ENCODE results near the gene CHST15.
A peak's percentile ranks its signal among the peaks of the same experiment; 100 is the strongest.

The CHST15 gene, protein sequence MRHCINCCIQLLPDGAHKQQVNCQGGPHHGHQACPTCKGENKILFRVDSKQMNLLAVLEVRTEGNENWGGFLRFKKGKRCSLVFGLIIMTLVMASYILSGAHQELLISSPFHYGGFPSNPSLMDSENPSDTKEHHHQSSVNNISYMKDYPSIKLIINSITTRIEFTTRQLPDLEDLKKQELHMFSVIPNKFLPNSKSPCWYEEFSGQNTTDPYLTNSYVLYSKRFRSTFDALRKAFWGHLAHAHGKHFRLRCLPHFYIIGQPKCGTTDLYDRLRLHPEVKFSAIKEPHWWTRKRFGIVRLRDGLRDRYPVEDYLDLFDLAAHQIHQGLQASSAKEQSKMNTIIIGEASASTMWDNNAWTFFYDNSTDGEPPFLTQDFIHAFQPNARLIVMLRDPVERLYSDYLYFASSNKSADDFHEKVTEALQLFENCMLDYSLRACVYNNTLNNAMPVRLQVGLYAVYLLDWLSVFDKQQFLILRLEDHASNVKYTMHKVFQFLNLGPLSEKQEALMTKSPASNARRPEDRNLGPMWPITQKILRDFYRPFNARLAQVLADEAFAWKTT

DNA sequence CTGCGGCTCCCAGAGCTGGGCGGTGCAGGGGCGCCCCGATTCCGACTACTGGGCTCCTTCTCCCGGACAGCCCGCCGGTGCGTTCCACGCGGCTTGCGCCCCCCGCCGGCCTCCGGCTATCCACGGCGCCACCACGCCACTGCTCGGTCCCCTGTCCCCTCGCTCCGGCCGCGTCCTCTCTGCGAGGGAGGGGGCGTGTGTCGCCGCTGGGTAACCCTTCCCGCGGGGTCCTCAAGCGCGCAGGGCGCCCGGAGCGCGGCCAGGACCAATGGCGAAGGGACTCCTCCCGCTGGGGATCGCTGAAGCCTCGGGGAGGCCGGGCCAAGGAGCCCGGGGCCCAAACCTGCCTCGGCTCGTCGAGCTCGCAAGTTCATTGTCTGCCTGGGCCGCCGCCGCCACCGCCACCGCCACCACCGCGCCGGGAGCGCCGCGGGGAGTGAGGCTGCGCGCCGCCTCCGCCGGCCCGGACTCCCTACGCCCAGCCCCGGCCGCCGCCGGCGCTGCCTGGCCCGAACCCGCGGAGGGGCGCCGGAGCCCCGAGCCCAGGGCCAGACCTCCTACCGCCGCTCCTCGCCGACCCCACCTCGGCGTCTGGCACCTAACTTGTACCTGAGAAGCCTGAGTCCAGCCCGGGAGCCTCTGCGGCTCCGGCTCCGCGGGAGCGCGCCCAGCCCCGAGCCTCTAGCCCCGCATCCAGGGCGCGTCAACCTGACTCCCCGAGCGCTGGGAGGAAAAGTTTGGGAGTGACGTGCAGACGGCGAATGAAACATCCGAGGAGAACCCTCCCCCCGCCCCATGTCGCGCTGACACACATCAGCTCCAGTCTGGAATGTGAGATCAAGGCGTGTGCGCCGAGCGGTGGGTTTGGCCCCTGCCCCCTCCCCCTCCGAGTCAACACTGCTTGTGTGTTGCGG, at the start of gene CHST15:
CHST15 (minus strand) TSS at position 739 of the 914 bp plus-strand sequence. CDS start 47,386 bp downstream, outside the sequence.
- DNase-seq, result peak in 32 of 51 donors; percentile 14 to 79 (median 50)

DNA sequence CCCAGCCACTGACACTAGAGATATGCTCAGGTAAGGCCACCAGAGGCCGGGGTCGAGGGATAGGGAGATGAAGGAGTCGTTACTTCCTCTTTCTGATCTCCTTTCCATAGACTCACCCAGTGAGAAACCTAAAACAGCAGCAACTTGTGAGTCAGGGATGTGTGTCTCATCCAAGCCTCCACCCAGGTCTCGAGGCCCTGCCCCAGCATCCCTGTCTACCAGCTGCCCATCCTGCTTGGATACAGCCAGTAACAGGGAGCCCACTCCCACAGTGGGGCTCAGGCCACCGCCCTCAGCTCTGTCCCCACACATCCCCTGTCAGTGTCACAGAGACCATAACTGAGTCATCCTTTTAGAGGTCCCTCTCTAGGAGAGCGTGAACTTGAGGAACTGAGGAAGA, 49.6 kb upstream of the CHST15 start:
- DNase-seq, result no peak

DNA sequence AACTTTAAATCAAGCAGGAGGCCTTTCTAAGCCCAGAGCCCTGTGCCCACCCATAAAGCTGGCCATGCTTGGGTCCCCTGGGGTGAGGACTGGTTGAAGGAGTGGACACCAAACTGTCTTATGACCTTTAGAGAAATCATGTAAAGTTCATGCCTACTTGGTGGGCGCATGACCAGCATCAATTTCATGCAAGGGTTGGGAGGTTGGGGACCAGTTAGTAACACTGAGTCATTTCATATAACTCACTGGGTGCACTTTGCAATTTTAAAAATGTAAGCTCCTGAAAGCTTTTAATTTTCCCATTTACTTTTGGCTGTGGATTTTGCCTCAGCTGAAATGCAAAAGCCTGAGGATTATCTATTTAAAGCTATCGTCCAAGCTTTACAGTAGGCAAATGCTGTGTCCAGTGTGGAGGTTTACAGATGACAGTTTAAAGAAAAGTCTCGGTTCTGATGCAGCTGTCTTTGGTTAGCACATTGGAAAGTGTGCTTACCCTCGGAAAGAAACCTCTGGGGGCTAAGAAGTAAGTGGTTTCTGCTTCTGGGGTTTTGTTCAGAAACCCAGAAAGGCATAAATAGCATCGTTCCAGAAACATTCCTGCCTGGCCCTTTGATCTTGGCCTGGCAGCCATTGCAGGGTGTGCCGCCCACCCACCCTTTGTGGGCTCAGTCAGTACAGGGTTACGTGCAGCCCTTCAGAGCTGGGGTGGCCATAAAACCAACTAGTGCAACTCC, 48.8 kb upstream of the CHST15 start:
- DNase-seq, result no peak

DNA sequence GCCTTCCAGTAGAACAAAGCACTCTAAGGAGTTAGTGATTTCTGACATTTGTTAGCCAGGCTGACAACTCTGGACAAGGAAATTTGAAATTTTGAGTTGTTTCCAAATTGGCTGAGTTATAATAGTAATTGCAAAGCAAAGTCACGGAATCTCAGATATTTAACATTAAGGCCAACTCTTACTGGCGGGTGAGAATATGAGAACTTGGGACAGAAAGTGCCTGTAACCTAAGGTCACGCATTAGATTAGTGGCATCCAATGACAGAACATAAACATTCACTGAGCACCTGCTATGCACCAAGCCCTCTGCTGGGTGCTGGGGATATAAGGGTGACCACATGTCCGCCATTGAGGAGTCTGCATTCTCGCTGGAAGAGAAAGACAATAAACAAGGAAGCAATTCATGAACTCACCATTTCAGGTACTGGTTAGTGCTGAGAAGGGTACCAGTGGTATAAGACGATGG, 45.5 kb upstream of the CHST15 start:
- DNase-seq, result no peak

DNA sequence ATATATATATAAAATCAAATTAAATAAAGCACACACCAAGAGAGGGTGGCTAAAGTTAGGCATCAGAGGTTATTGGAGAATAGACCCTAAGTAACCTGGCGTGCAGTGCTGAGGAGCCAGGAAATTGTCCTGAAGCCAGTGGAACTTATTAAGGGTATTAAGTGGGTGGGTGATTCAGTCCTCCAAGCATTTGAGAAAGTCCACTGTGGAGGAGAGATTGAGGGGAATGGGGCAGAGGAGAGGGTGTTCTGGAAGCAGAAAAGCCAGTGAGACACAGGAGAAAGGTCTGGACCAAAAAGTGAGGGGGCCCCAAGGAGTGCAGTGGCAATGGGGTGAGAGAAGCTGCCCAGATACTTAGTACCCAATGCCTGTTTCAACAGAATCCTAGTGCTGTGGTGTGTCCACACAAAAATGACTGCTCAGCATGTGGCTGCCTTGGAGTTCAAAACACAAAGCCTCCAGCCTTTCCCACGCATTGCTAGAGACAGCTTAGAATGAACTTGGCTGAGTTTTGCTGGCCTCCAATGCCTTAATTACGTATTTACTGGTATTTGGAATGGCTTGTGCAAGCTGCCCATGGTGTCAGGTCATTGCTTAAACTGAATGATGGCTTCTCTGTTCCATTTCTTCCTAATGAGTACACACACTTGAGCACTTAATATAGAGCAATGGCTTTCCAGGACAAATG, 44.9 kb upstream of the CHST15 start:
- DNase-seq, result peak in 26 of 51 donors; percentile 11 to 82 (median 50)

DNA sequence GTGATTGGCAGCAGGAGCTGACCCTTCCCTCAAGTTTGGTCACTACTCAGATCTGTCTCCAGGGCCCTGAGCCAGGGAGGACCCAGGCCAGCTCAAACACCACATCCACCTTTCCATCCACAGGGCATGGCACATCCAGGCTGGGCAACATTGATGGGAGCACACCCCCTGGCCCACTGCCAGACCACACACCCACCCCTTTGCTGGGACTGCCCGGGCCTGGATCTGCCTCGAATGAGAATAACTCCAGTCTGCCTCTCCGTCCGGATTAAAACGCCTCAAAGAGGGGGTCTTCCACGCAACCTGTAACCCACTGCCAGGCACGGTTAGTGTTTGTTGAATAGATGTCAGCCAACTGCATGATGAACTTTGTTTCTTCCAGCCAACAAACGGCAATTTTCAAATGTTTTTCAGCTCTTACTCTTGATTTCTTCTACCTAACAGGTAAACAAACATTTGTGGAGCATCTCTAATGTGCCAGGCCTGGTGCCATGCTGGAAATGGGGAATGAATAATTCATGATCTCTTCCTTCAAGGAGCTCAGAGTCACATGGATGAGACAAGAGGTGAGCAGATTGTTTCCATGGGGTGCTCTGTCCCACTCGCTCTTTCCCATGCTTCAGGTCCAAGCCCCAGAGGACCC, 41.0 kb upstream of the CHST15 start:
- DNase-seq, result peak in 2 of 51 donors; percentile 7 to 11

DNA sequence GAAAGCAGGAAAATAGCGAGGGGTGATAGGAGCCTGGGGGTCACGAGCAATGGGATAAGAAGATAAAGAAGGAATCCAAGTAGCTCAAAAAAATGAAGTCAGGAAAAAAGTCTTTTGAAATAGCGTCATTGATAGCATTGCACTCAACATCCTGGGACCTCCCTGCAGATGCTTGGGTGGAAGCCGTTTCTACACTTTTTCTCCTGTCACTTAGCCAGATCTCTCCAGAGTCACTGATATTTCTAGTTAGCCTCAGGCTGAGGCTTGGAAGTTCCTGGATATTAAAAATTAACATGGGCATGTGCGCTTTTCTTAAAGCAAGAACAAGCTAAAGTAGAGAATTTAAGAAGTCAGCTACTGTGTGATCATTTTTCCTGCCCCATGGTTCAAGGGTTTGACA, 39.5 kb upstream of the CHST15 start:
- DNase-seq, result no peak

DNA sequence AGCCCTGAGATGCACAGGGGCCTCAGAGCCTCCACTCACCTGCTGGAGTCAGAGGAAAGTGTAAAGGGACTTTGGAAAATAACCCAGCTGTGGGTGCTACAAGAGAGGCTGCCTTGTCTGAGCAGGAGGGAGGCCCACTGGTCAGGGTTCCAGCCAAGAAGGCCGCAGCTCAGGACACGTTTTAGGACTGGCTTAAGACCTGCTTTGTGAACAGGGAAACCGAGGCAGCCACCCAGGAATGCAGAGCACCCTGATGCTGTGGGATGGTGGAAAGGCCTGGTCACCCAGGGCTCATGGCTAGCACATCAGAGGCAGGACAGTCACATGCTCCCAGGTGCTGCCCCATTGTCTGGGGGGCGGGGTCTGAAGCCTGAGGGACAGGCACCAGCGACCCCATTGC, 38.9 kb upstream of the CHST15 start:
- DNase-seq, result no peak

DNA sequence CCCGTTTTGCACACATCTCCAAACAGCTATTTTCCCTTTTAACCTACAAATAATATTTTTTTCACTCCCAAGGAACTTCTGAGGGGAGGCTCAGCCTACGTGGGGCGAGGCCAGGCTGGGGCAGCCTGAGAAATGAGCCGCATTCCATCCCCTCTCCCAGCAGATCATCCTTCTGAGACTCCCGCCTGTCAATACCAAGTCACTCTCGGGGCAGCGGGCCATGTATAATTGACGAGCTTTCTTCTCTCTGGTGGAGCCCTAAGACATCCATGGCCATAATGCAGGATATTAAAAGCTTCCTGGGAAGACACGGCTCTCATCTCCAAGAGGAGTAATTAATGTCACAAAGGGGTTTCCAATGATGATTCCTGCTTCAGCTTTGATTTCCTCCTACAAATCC, 37.8 kb upstream of the CHST15 start:
- DNase-seq, result no peak

DNA sequence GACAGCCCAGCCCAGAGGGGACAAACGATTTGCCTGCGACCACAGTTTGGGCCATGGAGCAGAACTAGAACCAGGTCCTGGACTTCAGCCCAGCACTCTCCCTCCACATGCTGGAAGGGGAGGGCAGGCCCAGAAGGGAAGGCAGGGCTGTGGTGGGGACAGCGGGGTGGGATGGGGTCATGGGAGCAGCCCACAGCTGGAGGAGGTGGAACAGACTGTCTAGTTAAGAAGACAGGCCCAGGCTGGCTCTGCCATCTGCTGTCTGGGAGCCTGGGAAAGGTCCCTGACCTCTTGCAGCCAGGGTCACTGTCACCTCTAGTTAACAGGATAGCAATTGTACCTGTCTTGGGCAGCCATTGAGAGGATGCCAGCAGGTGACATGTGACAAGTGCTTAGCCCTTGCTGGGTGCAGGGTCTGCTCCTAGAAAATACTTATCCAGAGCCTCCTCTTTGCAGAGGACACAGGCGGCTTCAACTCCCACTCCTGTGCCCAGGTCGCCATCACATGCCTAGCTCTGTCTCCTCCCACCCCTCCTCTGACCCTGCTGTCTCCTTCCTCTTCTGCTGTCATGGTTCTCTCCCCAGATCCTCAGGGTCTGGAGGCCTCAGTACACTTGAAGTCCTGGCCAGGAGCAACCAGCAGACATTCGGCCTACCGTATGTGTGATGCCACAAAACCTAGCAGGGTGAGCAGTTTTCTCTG, 37.0 kb upstream of the CHST15 start:
- DNase-seq, result no peak

DNA sequence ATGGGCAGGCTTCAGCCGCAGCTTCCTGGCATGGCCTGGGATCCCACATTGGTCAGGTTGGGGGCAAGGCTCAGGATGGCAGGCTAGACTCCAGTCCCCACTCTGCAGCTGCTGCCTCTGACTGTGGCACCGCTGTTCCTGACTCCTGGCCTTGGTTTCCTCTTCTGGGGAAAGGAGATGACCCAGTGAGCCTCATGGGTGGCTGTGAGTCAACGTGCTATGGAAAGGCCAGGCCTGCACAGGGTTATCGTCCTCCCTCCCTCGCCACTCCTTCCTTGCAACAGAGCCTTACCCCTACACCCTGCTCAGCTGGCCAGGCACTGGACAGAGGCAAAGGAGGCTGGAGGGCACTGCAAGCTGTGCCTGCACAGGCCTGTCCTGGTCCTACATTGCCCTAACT, 36.1 kb upstream of the CHST15 start:
- DNase-seq, result no peak

DNA sequence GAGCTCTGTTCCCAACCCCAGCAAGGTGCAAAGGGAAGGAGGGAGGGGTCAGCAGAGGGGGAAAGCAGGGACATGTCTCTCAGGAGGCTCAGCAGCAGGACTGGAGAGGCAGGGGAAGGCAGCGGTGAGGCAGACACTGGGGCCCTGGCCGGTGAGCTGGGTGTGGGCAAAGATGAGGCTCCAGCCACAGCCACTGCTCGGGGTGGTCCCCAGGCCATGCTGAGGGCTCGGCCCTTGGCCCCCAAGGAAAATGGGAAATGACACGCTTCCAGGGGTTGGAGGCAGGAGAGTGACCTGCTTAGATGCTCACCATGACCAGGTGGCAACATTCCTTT, 35.4 kb upstream of the CHST15 start:
- no peak for DNase-seq

DNA sequence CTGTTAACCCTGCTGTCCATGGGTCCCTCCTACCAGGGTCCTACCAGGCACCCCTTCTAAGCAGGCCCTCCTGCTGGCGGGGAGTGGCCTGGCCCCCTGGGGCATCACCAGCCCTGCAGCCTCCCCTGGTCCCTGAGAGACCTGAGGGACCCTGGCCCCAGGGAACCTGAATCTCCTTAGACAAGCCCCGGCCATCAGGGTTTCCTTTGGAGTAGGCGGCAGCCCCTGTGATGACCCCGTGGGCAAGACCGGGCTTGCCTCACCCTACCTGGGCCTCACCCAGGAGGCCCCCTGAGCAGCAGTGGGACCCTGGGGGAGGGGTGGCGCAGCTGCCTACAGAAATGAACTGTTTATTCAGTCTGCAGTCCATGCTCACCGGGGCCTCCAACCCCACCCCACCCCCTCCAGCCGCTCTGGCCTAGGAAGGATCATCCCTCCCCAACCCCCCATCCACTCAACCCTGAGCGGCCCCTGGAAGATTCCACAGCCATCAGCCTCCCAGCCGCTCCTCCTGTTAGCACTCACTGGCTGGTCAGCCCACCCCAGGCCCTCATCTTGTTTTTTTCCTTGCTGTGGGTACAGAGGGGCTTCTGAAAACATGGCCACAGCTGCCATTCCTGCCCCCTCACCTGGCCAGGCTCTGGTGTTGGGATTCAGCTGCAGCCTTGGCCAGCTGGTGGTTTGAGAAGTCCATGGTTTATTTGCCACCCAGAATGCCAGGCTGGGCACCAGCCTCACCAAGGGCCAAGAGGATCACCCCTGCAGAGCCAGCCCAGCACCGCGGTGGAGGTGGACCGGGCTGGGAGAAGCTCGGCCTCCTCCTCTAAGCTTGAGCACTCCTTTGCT, 34.8 kb upstream of the CHST15 start:
- no peak for DNase-seq

DNA sequence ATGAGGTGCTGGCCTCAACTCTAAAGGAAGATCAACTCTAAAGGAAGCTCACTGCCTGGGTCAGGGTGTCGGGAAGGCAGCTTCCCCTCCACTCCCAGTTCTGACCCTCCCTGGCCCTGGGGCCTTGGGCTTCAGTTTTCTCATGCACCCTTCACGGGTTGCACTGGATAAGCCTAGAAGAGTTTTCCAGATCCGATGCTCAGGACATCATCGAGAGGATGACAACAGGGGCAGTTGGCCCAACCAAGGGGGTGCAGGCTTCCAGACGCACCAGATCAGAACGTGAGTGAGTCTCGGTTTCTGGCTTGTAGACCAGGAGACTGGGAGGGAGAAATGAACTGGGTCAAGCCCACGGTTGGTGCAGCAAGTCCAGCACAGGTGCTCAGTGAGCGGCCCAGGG, 34.2 kb upstream of the CHST15 start:
- no peak for DNase-seq

DNA sequence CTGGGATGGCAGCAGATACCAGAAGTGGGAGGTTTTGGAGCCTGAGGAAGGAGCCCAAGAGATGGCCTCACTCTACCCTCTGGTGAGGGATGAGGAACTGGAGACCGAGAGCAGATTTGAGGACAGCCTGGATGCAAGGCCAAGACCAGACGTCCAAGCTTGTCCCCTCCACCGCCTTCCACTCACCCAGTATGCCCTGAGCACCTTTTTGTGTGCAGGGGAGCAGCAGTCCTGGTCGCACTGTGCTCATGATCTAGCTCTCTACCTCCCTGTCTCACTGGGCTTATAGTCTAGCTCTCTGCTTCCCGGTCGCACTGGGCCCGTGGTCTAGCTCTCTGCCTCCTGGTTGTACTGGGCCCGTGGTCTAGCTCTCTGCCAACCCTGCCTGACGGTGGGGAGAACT, 33.6 kb upstream of the CHST15 start:
- DNase-seq, result no peak

DNA sequence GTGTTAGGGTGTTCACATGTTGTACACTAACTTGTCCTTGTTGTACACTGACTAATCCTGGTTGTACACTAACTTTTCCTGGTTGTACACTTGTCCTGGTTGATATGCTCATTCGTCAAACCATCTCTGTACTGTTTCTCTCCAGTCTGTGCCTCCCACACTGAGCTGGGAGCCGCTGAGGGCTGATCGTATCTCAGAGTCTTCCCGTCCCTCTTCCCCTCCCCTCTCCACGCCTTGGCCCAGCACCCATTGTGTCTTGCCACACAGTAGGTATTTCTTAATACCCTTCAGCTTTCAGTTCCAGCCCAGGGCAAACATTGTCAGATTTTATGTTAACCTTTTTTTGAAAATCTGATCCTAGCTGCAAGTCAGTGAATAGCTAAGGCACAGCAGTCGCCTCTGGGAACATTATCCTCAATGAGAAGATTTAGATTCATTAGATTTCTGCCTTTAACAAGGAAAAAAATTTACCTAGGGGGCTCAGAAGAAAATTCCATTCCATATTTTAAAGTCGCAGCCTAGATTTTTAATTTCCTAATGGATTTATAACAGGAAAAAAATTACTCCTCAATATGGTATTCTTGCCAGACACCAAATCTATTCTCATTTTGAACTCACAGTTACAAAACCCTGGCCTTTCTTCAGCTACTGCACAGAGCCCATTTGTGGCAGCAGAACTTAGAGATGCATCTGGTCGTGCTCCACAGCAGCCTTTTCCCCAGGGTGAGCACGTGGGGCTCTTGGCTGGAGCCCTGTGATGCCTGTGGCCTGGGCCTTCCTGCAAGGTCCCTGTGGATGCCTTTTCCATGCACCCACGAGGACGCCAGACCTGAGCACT, 33.0 kb upstream of the CHST15 start:
- no peak for DNase-seq

DNA sequence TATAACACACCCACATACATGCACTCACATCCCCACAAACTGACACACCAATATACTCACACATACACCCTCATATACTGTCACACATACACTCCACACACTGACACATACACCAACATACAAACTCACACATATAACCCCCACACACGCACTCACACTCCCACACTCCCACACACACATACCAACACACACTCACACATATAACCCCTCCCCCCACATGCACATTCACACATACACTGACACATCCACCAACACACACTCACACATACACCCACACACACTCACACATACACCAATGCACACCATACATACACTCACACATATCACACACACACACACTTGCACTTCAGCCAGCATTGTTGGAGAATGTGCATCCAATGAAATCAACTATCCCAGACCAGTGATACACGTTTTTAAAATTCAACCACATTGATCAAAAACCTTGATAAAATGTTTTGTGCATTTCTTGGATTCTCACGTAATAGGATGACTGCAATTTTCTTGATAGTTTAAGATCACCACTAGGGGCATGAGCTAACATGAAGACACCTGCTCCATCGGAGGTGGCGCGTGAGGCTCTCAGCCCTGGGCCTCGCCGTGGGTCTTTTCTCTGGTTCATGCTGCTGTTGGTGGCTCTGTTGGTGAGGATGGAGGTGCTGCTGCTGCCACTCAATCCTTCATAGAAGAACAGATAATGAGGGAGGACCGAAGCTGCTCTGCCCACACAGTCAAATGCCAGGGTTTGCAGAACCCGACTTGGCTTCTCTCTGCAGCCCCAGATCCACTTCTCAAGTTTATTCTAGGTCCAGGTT, 32.1 kb upstream of the CHST15 start:
- DNase-seq, result no peak
